ENCODE data around the gene LSM3. TPM values are rescaled to one million over a fixed set of nuclear protein-coding genes. Genes with fewer than 3 reads are reported as not detected.
A peak's percentile ranks its signal among the peaks of the same experiment; 100 is the strongest.

Gene LSM3
- 13.2 TPM for total RNA-seq
- polyA plus RNA-seq (ENCODE audit: insufficient read depth in 1 of 8, insufficient read length in 8 of 8, low replicate concordance in 1 of 8): 10 to 100 TPM; 10.5 to 13.8 (median 12.7) TPM
- long read RNA-seq, donor 1, transcript LSM3-201 (4 exons, 3,815 nt): major isoform, 15 of 20 reads
- long read RNA-seq, donor 1, partial matches to known transcripts: 5 of 20 reads
- long read RNA-seq, donor 1, other reads (novel, unspliced or antisense): 0 of 20 reads
- long read RNA-seq, donor 2, transcript LSM3-201 (4 exons, 3,815 nt): major isoform, 8 of 8 reads
- long read RNA-seq, donor 2, partial matches to known transcripts: 0 of 8 reads
- long read RNA-seq, donor 2, other reads (novel, unspliced or antisense): 0 of 8 reads
- long read RNA-seq, donor 3, transcript LSM3-201 (4 exons, 3,815 nt): major isoform, 51 of 61 reads
- long read RNA-seq, donor 3, partial matches to known transcripts: 10 of 61 reads
- long read RNA-seq, donor 3, other reads (novel, unspliced or antisense): 0 of 61 reads
- long read RNA-seq, donor 4, transcript LSM3-201 (4 exons, 3,815 nt): major isoform, 38 of 45 reads
- long read RNA-seq, donor 4, partial matches to known transcripts: 7 of 45 reads
- long read RNA-seq, donor 4, other reads (novel, unspliced or antisense): 0 of 45 reads
- long read RNA-seq, donor 5, transcript LSM3-201 (4 exons, 3,815 nt): major isoform, 139 of 156 reads
- long read RNA-seq, donor 5, partial matches to known transcripts: 17 of 156 reads
- long read RNA-seq, donor 5, other reads (novel, unspliced or antisense): 0 of 156 reads
- long read RNA-seq, donor 6, transcript LSM3-201 (4 exons, 3,815 nt): major isoform, 123 of 135 reads
- long read RNA-seq, donor 6, partial matches to known transcripts: 12 of 135 reads
- long read RNA-seq, donor 6, other reads (novel, unspliced or antisense): 0 of 135 reads
- long read RNA-seq, donor 7, transcript LSM3-201 (4 exons, 3,815 nt): major isoform, 70 of 77 reads
- long read RNA-seq, donor 7, partial matches to known transcripts: 7 of 77 reads
- long read RNA-seq, donor 7, other reads (novel, unspliced or antisense): 0 of 77 reads
- long read RNA-seq, donor 8, transcript LSM3-201 (4 exons, 3,815 nt): major isoform, 57 of 64 reads
- long read RNA-seq, donor 8, partial matches to known transcripts: 7 of 64 reads
- long read RNA-seq, donor 8, other reads (novel, unspliced or antisense): 0 of 64 reads
- long read RNA-seq, donor 9, transcript LSM3-201 (4 exons, 3,815 nt): major isoform, 56 of 64 reads
- long read RNA-seq, donor 9, partial matches to known transcripts: 8 of 64 reads
- long read RNA-seq, donor 9, other reads (novel, unspliced or antisense): 0 of 64 reads
- long read RNA-seq, donor 10, transcript LSM3-201 (4 exons, 3,815 nt): major isoform, 112 of 123 reads
- long read RNA-seq, donor 10, partial matches to known transcripts: 11 of 123 reads
- long read RNA-seq, donor 10, other reads (novel, unspliced or antisense): 0 of 123 reads
- long read RNA-seq, donor 11, transcript LSM3-201 (4 exons, 3,815 nt): major isoform, 56 of 65 reads
- long read RNA-seq, donor 11, partial matches to known transcripts: 9 of 65 reads
- long read RNA-seq, donor 11, other reads (novel, unspliced or antisense): 0 of 65 reads

- Histone ChIP-seq H3K4me1 (ENCODE audit: control insufficient read depth, insufficient read depth, low read length) (peaks cover 9% of the 10 kb centered on the region), H3K4me3 (ENCODE audit: low read length) (peak within 1 kb of the TSS; percentile 98), H3K27ac (ENCODE audit: low read length) (peak within 1 kb of the TSS; percentile 96), H3K36me3 (ENCODE audit: control insufficient read depth, insufficient read depth, low read length) (peaks cover 12% of the 10 kb centered on the region), H3K27me3 (ENCODE audit: control insufficient read depth, insufficient read depth, low read length) (no peaks in the 10 kb centered on the region), H3K9me3 (replicated peaks; ENCODE audit: control insufficient read depth, low read depth, low read length) (no peaks in the 10 kb centered on the region)
- DNase-seq: peak; percentile 99
- WGBS (ENCODE audit: insufficient coverage): 0% methylated on average over 69 of the region's 78 CpGs
These were observed at the start of gene LSM3, which contains the start of gene XPC for GRCh38 chr3:14178247-14179113. TSS of gene LSM3 (plus strand) at chr3:14178817. CDS start at chr3:14178861, 44 bp downstream. TSS of gene XPC (minus strand) at chr3:14178601. CDS start at chr3:14178568, 33 bp downstream.

- WGBS (ENCODE audit: insufficient coverage): no CpG with 5 or more reads among the region's 6 CpGs
- Histone ChIP-seq H3K36me3 (ENCODE audit: control insufficient read depth, insufficient read depth, low read length) (peaks cover 71% of the 10 kb centered on the region), H3K4me1 (ENCODE audit: control insufficient read depth, insufficient read depth, low read length) (peaks cover 13% of the 10 kb centered on the region), H3K4me3 (ENCODE audit: low read length) (no peak overlapping the region), H3K27ac (ENCODE audit: low read length) (no peak overlapping the region), H3K27me3 (ENCODE audit: control insufficient read depth, insufficient read depth, low read length) (no peaks in the 10 kb centered on the region), H3K9me3 (replicated peaks; ENCODE audit: control insufficient read depth, low read depth, low read length) (no peaks in the 10 kb centered on the region)
- DNase-seq: no peak
These were observed 49.3 kb upstream of the LSM3 start for GRCh38 chr3:14129296-14129695.

- no peak overlapping the region for H3K27ac ChIP-seq (ENCODE audit: low read length)
- DNase-seq: no peak
- no peaks in the 10 kb centered on the region for H3K27me3 ChIP-seq (ENCODE audit: control insufficient read depth, insufficient read depth, low read length)
- no peaks in the 10 kb centered on the region for H3K9me3 ChIP-seq (replicated peaks; ENCODE audit: control insufficient read depth, low read depth, low read length)
- no peak overlapping the region for H3K4me3 ChIP-seq (ENCODE audit: low read length)
- H3K36me3 ChIP-seq (ENCODE audit: control insufficient read depth, insufficient read depth, low read length): peaks cover 80% of the 10 kb centered on the region
- peaks cover 13% of the 10 kb centered on the region for H3K4me1 ChIP-seq (ENCODE audit: control insufficient read depth, insufficient read depth, low read length)
- 77% methylated on average over 2 of the region's 4 CpGs for WGBS (ENCODE audit: insufficient coverage)
These were observed 48.4 kb upstream of the LSM3 start for GRCh38 chr3:14130230-14130629.

- Histone ChIP-seq H3K4me3 (ENCODE audit: low read length) (no peak overlapping the region), H3K36me3 (ENCODE audit: control insufficient read depth, insufficient read depth, low read length) (peaks cover 85% of the 10 kb centered on the region), H3K4me1 (ENCODE audit: control insufficient read depth, insufficient read depth, low read length) (peaks cover 12% of the 10 kb centered on the region), H3K27me3 (ENCODE audit: control insufficient read depth, insufficient read depth, low read length) (no peaks in the 10 kb centered on the region), H3K9me3 (replicated peaks; ENCODE audit: control insufficient read depth, low read depth, low read length) (no peaks in the 10 kb centered on the region), H3K27ac (ENCODE audit: low read length) (no peak overlapping the region)
- DNase-seq: no peak
- WGBS (ENCODE audit: insufficient coverage): 94% methylated on average over 12 of the region's 12 CpGs
These were observed 47.9 kb upstream of the LSM3 start for GRCh38 chr3:14130707-14131106.

- 76% methylated on average over 3 of the region's 5 CpGs for whole genome bisulfite sequencing (ENCODE audit: insufficient coverage)
- H3K27ac ChIP-seq (ENCODE audit: low read length): no peak overlapping the region
- H3K36me3 ChIP-seq (ENCODE audit: control insufficient read depth, insufficient read depth, low read length): peaks cover 88% of the 10 kb centered on the region
- H3K27me3 ChIP-seq (ENCODE audit: control insufficient read depth, insufficient read depth, low read length): no peaks in the 10 kb centered on the region
- no peak for DNase-seq
- no peak overlapping the region for H3K4me3 ChIP-seq (ENCODE audit: low read length)
- H3K9me3 ChIP-seq (replicated peaks; ENCODE audit: control insufficient read depth, low read depth, low read length): no peaks in the 10 kb centered on the region
- peaks cover 9% of the 10 kb centered on the region for H3K4me1 ChIP-seq (ENCODE audit: control insufficient read depth, insufficient read depth, low read length)
These were observed 47.5 kb upstream of the LSM3 start for GRCh38 chr3:14131134-14131533.

- Histone ChIP-seq H3K9me3 (replicated peaks; ENCODE audit: control insufficient read depth, low read depth, low read length) (no peaks in the 10 kb centered on the region), H3K27ac (ENCODE audit: low read length) (no peak overlapping the region), H3K27me3 (ENCODE audit: control insufficient read depth, insufficient read depth, low read length) (no peaks in the 10 kb centered on the region), H3K4me3 (ENCODE audit: low read length) (no peak overlapping the region), H3K36me3 (ENCODE audit: control insufficient read depth, insufficient read depth, low read length) (peaks cover 88% of the 10 kb centered on the region), H3K4me1 (ENCODE audit: control insufficient read depth, insufficient read depth, low read length) (peaks cover 10% of the 10 kb centered on the region)
- 91% methylated on average over 8 of the region's 8 CpGs for WGBS (ENCODE audit: insufficient coverage)
- no peak for DNase-seq
These were observed 46.5 kb upstream of the LSM3 start for GRCh38 chr3:14132120-14132519.

- H3K9me3 ChIP-seq (replicated peaks; ENCODE audit: control insufficient read depth, low read depth, low read length): no peaks in the 10 kb centered on the region
- peaks cover 16% of the 10 kb centered on the region for H3K4me1 ChIP-seq (ENCODE audit: control insufficient read depth, insufficient read depth, low read length)
- H3K27ac ChIP-seq (ENCODE audit: low read length): no peak overlapping the region
- 94% methylated on average over 3 of the region's 6 CpGs for WGBS (ENCODE audit: insufficient coverage)
- DNase-seq: no peak
- H3K4me3 ChIP-seq (ENCODE audit: low read length): no peak overlapping the region
- peaks cover 91% of the 10 kb centered on the region for H3K36me3 ChIP-seq (ENCODE audit: control insufficient read depth, insufficient read depth, low read length)
- H3K27me3 ChIP-seq (ENCODE audit: control insufficient read depth, insufficient read depth, low read length): no peaks in the 10 kb centered on the region
These were observed 45.9 kb upstream of the LSM3 start for GRCh38 chr3:14132689-14133088.

GRCh38 chr3:14133188-14133800 lies 45.3 kb upstream of the LSM3 start:
- Histone ChIP-seq H3K9me3 (replicated peaks; ENCODE audit: control insufficient read depth, low read depth, low read length) (no peaks in the 10 kb centered on the region), H3K36me3 (ENCODE audit: control insufficient read depth, insufficient read depth, low read length) (peaks cover 90% of the 10 kb centered on the region), H3K27ac (ENCODE audit: low read length) (no peak overlapping the region), H3K4me3 (ENCODE audit: low read length) (no peak overlapping the region), H3K4me1 (ENCODE audit: control insufficient read depth, insufficient read depth, low read length) (peaks cover 22% of the 10 kb centered on the region), H3K27me3 (ENCODE audit: control insufficient read depth, insufficient read depth, low read length) (no peaks in the 10 kb centered on the region)
- 94% methylated on average over 9 of the region's 10 CpGs for WGBS (ENCODE audit: insufficient coverage)
- DNase-seq: no peak

Measured in muscle of leg (tissue), 16 donors.